Prostate gland (tissue), 2 donors: ENCODE data around the gene SOX18.

Experiments used
- CTCF ChIP-seq, 4 experiments: fragments of 200-600 bp in 2 of 4; fragments of 450-650 bp in 2 of 4; sonication (generic) in 2 of 4; IDR thresholded peaks; 1 replicate in 3 of 4; 2 replicates in 1 of 4; pipeline ENCODE4 v1.5.1; 2016 to 2019; ENCODE audit warnings: antibody characterized with exemption in 4 of 4, mild to moderate bottlenecking in 2 of 4, moderate library complexity in 2 of 4
- POLR2A ChIP-seq: fragments of 450-650 bp; IDR thresholded peaks from one replicate; pipeline ENCODE4 v1.6.1; 2016; ENCODE audit warnings: antibody characterized with exemption, mild to moderate bottlenecking

GRCh38 chr20:64067005-64067632, 17.7 kb upstream of the SOX18 start:
- TF ChIP-seq POLR2A (no peak), CTCF (IDR thresholded peaks at IDR 0.05) (no peak)
